ENCODE measurements around the gene DHRS11.

Gene DHRS11

DNA sequence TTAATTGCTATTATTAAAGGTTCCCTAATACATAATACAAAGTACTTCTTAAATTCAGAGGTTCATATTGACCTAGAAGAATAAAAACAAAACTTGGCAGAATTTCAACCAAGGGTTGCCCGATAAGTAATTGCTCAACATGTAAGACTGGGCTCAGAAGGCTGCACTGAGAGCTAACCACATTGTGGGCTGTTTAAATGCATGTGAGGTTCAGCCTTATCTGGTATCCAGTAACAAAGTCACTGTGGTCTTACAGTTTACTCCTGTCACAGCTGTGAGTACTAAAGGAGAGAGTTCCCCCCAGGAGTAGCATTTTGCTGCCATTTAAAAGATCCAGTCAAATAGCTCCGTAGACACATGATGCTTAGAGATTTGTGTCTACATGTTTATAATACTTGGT lies 1.6 kb upstream of the DHRS11 start:
- no peak overlapping the region for H3K56ac ChIP-seq (ENCODE audit: low read length)
- DNase-seq, result no peak
- no peak overlapping the region for H3K9ac ChIP-seq (ENCODE audit: low read length)
- H3K4ac ChIP-seq (ENCODE audit: low read depth, low read length), result no peak overlapping the region
- no peak overlapping the region for H3K18ac ChIP-seq (ENCODE audit: low read length)
- no peaks in the 10 kb centered on the region for H3K36me3 ChIP-seq (ENCODE audit: control insufficient read depth, insufficient read depth, low read length)
- peaks cover 8% of the 10 kb centered on the region for H3K79me1 ChIP-seq (ENCODE audit: low read length)
- H2AK5ac ChIP-seq (ENCODE audit: low read length), result no peak overlapping the region
- no peak overlapping the region for H3K27ac ChIP-seq (ENCODE audit: low read depth, low read length)
- H3K27me3 ChIP-seq (ENCODE audit: insufficient read depth, low read length, poor library complexity), result no peaks in the 10 kb centered on the region
- H3K23ac ChIP-seq (ENCODE audit: low read length), result no peak overlapping the region
- H2BK5ac ChIP-seq (ENCODE audit: low read length), result no peak overlapping the region
- no CpG with 5 or more reads among the region's 2 CpGs for WGBS (ENCODE audit: extremely low coverage, insufficient coverage, low lambda C conversion rate)
- H4K5ac ChIP-seq (ENCODE audit: low read length), result no peak overlapping the region
- H3K4me3 ChIP-seq (ENCODE audit: low read length), result no peak overlapping the region
- no peak overlapping the region for H2BK15ac ChIP-seq (replicated peaks; ENCODE audit: low read depth)
- H2BK120ac ChIP-seq (ENCODE audit: low read depth, low read length), result no peak overlapping the region
- H3K4me2 ChIP-seq (ENCODE audit: low read length), result no peak overlapping the region
- H3K79me2 ChIP-seq (ENCODE audit: control insufficient read depth, insufficient read depth, low read length), result peaks cover 11% of the 10 kb centered on the region
- no peak overlapping the region for H4K8ac ChIP-seq (ENCODE audit: low read depth, low read length)
- H3K4me1 ChIP-seq (ENCODE audit: control insufficient read depth, low read depth, low read length), result peaks cover 2% of the 10 kb centered on the region

GRCh38 chr17:36592316-36592715 lies 637 bp downstream of the DHRS11 start:
- Histone ChIP-seq H3K27ac (ENCODE audit: low read depth, low read length) (no peak overlapping the region), H3K79me1 (ENCODE audit: low read length) (peaks cover 10% of the 10 kb centered on the region), H2BK120ac (ENCODE audit: low read depth, low read length) (no peak overlapping the region), H2AK5ac (ENCODE audit: low read length) (no peak overlapping the region), H3K79me2 (ENCODE audit: control insufficient read depth, insufficient read depth, low read length) (peaks cover 11% of the 10 kb centered on the region), H3K4me2 (ENCODE audit: low read length) (peak overlapping the region; percentile 71), H4K8ac (ENCODE audit: low read depth, low read length) (no peak overlapping the region), H3K23ac (ENCODE audit: low read length) (no peak overlapping the region), H3K4ac (ENCODE audit: low read depth, low read length) (peak overlapping the region; percentile 8), H2BK5ac (ENCODE audit: low read length) (no peak overlapping the region), H2BK15ac (replicated peaks; ENCODE audit: low read depth) (no peak overlapping the region), H4K5ac (ENCODE audit: low read length) (no peak overlapping the region), H3K36me3 (ENCODE audit: control insufficient read depth, insufficient read depth, low read length) (no peaks in the 10 kb centered on the region), H3K4me1 (ENCODE audit: control insufficient read depth, low read depth, low read length) (peaks cover 2% of the 10 kb centered on the region), H3K56ac (ENCODE audit: low read length) (peak overlapping the region; percentile 91), H3K27me3 (ENCODE audit: insufficient read depth, low read length, poor library complexity) (no peaks in the 10 kb centered on the region), H3K9ac (ENCODE audit: low read length) (peak overlapping the region; percentile 86), H3K4me3 (ENCODE audit: low read length) (peak overlapping the region; percentile 69), H3K18ac (ENCODE audit: low read length) (peak overlapping the region; percentile 62)
- DNase-seq, result peak; percentile 60
- no CpG with 5 or more reads among the region's 20 CpGs for WGBS (ENCODE audit: extremely low coverage, insufficient coverage, low lambda C conversion rate)

DNA sequence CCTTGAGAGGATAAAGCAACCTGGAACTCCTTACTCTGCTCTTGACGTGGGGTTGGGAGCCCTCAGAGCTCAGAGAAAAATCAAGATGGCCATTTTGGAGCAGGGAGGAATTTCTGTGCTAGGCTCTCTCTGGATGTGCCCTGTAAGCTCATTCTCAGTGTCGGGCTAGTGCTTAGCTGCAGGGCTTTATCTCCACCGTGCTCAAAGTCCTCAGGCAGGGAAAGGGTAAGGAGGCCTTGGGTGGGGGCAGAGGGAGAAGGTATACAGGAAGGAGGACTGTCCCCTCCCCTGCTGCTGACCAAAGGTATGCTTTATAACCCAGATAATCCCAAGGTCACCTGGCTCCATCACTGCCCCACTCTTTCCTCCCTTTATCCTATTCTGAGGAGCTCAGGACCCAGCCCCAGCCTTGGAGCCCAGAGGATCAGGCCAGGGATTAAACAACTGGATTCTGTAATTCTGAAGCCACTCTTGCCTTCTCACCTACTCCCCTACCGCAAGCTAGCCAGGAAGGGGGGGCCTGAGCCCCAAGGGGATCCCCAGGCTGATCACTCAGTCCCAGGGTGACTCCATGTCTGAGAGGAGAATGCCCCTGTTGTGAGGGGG lies 1.1 kb downstream of the DHRS11 start:
- H2AK5ac ChIP-seq (ENCODE audit: low read length), result no peak overlapping the region
- no peak overlapping the region for H3K23ac ChIP-seq (ENCODE audit: low read length)
- H3K56ac ChIP-seq (ENCODE audit: low read length), result peak overlapping the region; percentile 91
- no peak overlapping the region for H3K4ac ChIP-seq (ENCODE audit: low read depth, low read length)
- no peak overlapping the region for H2BK120ac ChIP-seq (ENCODE audit: low read depth, low read length)
- H2BK5ac ChIP-seq (ENCODE audit: low read length), result no peak overlapping the region
- no CpG with 5 or more reads among the region's 4 CpGs for WGBS (ENCODE audit: extremely low coverage, insufficient coverage, low lambda C conversion rate)
- H3K9ac ChIP-seq (ENCODE audit: low read length), result peak overlapping the region; percentile 86
- H3K4me2 ChIP-seq (ENCODE audit: low read length), result peak overlapping the region; percentile 71
- no peak overlapping the region for H4K8ac ChIP-seq (ENCODE audit: low read depth, low read length)
- no peaks in the 10 kb centered on the region for H3K27me3 ChIP-seq (ENCODE audit: insufficient read depth, low read length, poor library complexity)
- H2BK15ac ChIP-seq (replicated peaks; ENCODE audit: low read depth), result no peak overlapping the region
- H3K27ac ChIP-seq (ENCODE audit: low read depth, low read length), result no peak overlapping the region
- H3K79me2 ChIP-seq (ENCODE audit: control insufficient read depth, insufficient read depth, low read length), result peaks cover 11% of the 10 kb centered on the region
- peak overlapping the region; percentile 69 for H3K4me3 ChIP-seq (ENCODE audit: low read length)
- no peak overlapping the region for H3K18ac ChIP-seq (ENCODE audit: low read length)
- H3K36me3 ChIP-seq (ENCODE audit: control insufficient read depth, insufficient read depth, low read length), result peaks cover 2% of the 10 kb centered on the region
- no peak overlapping the region for H4K5ac ChIP-seq (ENCODE audit: low read length)
- H3K4me1 ChIP-seq (ENCODE audit: control insufficient read depth, low read depth, low read length), result peaks cover 2% of the 10 kb centered on the region
- H3K79me1 ChIP-seq (ENCODE audit: low read length), result peaks cover 10% of the 10 kb centered on the region
- DNase-seq, result peak; percentile 53

DNA sequence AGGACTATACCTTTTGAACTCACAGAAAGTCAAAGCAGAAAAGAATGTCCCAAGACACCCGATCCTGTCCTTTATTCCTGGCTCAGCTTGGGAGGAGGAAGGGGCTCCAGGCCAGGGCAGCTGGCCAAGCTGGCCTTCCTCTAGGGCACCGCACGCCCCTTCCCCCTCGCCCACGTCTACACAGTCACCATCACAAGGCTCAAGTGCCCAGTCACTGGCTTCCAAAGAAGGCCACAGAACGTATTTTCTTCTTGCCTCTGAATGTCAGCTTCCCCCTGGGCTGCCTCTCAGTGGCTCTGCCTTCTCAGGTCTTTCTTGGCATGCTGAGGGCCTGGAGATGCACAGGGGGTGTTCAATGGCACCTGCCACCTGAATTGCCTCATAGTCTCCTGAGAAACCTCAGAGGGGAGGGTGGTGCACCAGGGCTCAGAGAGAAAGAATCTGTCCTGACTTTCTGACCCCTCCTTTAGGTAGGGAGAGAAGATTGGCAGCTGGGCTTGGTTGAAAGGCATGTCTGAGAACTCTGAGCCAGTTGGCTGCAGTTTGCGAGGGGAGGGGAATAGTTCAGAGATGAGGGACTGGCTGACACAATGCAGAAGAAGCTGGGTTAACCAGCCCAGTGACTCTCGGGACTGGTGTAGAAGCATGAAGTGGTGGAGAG lies 2.1 kb downstream of the DHRS11 start:
- no CpG with 5 or more reads among the region's 8 CpGs for WGBS (ENCODE audit: extremely low coverage, insufficient coverage, low lambda C conversion rate)
- Histone ChIP-seq H3K4me1 (ENCODE audit: control insufficient read depth, low read depth, low read length) (peaks cover 2% of the 10 kb centered on the region), H3K79me2 (ENCODE audit: control insufficient read depth, insufficient read depth, low read length) (peaks cover 11% of the 10 kb centered on the region), H3K9ac (ENCODE audit: low read length) (no peak overlapping the region), H3K27me3 (ENCODE audit: insufficient read depth, low read length, poor library complexity) (no peaks in the 10 kb centered on the region), H3K4me3 (ENCODE audit: low read length) (no peak overlapping the region), H3K23ac (ENCODE audit: low read length) (no peak overlapping the region), H2BK5ac (ENCODE audit: low read length) (no peak overlapping the region), H2BK120ac (ENCODE audit: low read depth, low read length) (no peak overlapping the region), H3K4ac (ENCODE audit: low read depth, low read length) (no peak overlapping the region), H2BK15ac (replicated peaks; ENCODE audit: low read depth) (no peak overlapping the region), H3K18ac (ENCODE audit: low read length) (no peak overlapping the region), H3K27ac (ENCODE audit: low read depth, low read length) (no peak overlapping the region), H3K56ac (ENCODE audit: low read length) (no peak overlapping the region), H3K36me3 (ENCODE audit: control insufficient read depth, insufficient read depth, low read length) (peaks cover 2% of the 10 kb centered on the region), H4K8ac (ENCODE audit: low read depth, low read length) (no peak overlapping the region), H3K79me1 (ENCODE audit: low read length) (peaks cover 10% of the 10 kb centered on the region), H3K4me2 (ENCODE audit: low read length) (no peak overlapping the region), H2AK5ac (ENCODE audit: low read length) (no peak overlapping the region), H4K5ac (ENCODE audit: low read length) (no peak overlapping the region)
- peak; percentile 26 for DNase-seq

GRCh38 chr17:36594626-36595401 lies 3.1 kb downstream of the DHRS11 start:
- Histone ChIP-seq H3K27me3 (ENCODE audit: insufficient read depth, low read length, poor library complexity) (no peaks in the 10 kb centered on the region), H3K4ac (ENCODE audit: low read depth, low read length) (no peak overlapping the region), H3K79me1 (ENCODE audit: low read length) (peaks cover 10% of the 10 kb centered on the region), H2BK120ac (ENCODE audit: low read depth, low read length) (no peak overlapping the region), H3K56ac (ENCODE audit: low read length) (no peak overlapping the region), H3K4me2 (ENCODE audit: low read length) (no peak overlapping the region), H3K79me2 (ENCODE audit: control insufficient read depth, insufficient read depth, low read length) (peaks cover 11% of the 10 kb centered on the region), H3K18ac (ENCODE audit: low read length) (no peak overlapping the region), H3K36me3 (ENCODE audit: control insufficient read depth, insufficient read depth, low read length) (peaks cover 2% of the 10 kb centered on the region), H2BK5ac (ENCODE audit: low read length) (no peak overlapping the region), H3K9ac (ENCODE audit: low read length) (no peak overlapping the region), H3K4me3 (ENCODE audit: low read length) (no peak overlapping the region), H3K27ac (ENCODE audit: low read depth, low read length) (no peak overlapping the region), H4K8ac (ENCODE audit: low read depth, low read length) (no peak overlapping the region), H4K5ac (ENCODE audit: low read length) (no peak overlapping the region), H3K23ac (ENCODE audit: low read length) (no peak overlapping the region), H2AK5ac (ENCODE audit: low read length) (no peak overlapping the region), H3K4me1 (ENCODE audit: control insufficient read depth, low read depth, low read length) (peaks cover 2% of the 10 kb centered on the region), H2BK15ac (replicated peaks; ENCODE audit: low read depth) (no peak overlapping the region)
- no peak for DNase-seq
- no CpG with 5 or more reads among the region's 13 CpGs for WGBS (ENCODE audit: extremely low coverage, insufficient coverage, low lambda C conversion rate)
